CD14-positive monocyte (primary cell): ENCODE data around the gene CCDC142. TPM values are rescaled to one million over a fixed set of nuclear protein-coding genes. Genes with fewer than 3 reads are reported as not detected.

Source experiments
- DNase-seq, 3 donors: peaks; one replicate each; pipeline ENCODE4 v3.0.0-alpha.2; 2011 to 2022
- H2AFZ ChIP-seq: 2 replicates; pipeline ENCODE4 v1.6.0; 2012; ENCODE audit warnings: mild to moderate bottlenecking, low read depth, low read length, inconsistent platforms; ENCODE audit not compliant: insufficient read depth, poor library complexity, severe bottlenecking
- H3K27ac ChIP-seq, 2 donors: 1 replicate in 1 of 2; 2 replicates in 1 of 2; pipeline ENCODE4 v1.5.1; 2012 to 2013; ENCODE audit warnings: low read length in 2 of 2, control low read depth in 1 of 2, inconsistent platforms in 1 of 2, low read depth in 1 of 2, mild to moderate bottlenecking in 1 of 2
- H3K27me3 ChIP-seq, 2 donors: one replicate each; pipeline versions ENCODE4 v1.6.0 to v1.6.1; 2011 to 2013; ENCODE audit warnings: low read length in 2 of 2; ENCODE audit not compliant: control insufficient read depth in 2 of 2, insufficient read depth in 2 of 2
- H3K36me3 ChIP-seq, 2 donors: replicated peaks in 1 of 2; 1 replicate in 1 of 2; 2 replicates in 1 of 2; pipeline versions ENCODE4 v1.5.1 to v1.6.1; 2012 to 2013; ENCODE audit warnings: low read length in 2 of 2, control low read depth in 1 of 2, inconsistent platforms in 1 of 2, mild to moderate bottlenecking in 1 of 2; ENCODE audit not compliant: insufficient read depth in 2 of 2, control insufficient read depth in 1 of 2
- H3K4me1 ChIP-seq, 2 donors: 1 replicate in 1 of 2; 2 replicates in 1 of 2; pipeline versions ENCODE4 v1.5.1 to v1.6.1; 2012 to 2013; ENCODE audit warnings: low read length in 2 of 2, control low read depth in 1 of 2, inconsistent platforms in 1 of 2, mild to moderate bottlenecking in 1 of 2, moderate library complexity in 1 of 2; ENCODE audit not compliant: insufficient read depth in 2 of 2, control insufficient read depth in 1 of 2
- H3K4me2 ChIP-seq: replicated peaks from 2 replicates; pipeline ENCODE3; 2012; ENCODE audit warnings: low read length, moderate library complexity, mild to moderate bottlenecking; ENCODE audit not compliant: poor library complexity, severe bottlenecking; ENCODE audit errors: extremely low read depth
- H3K4me3 ChIP-seq, 3 experiments: fragments of 200-600 bp in 1 of 3; sonication (generic) in 1 of 3; replicated peaks in 1 of 3; 1 replicate in 2 of 3; 2 replicates in 1 of 3; pipeline ENCODE4 v1.5.1; 2011 to 2013; ENCODE audit warnings: low read length in 3 of 3, mild to moderate bottlenecking in 3 of 3, control low read depth in 2 of 3, low read depth in 2 of 3, inconsistent platforms in 1 of 3, moderate library complexity in 1 of 3
- H3K79me2 ChIP-seq: 2 replicates; pipeline ENCODE4 v1.6.0; 2012; ENCODE audit warnings: mild to moderate bottlenecking, control low read depth, inconsistent platforms, low read length, moderate library complexity; ENCODE audit not compliant: insufficient read depth
- H3K9ac ChIP-seq: 2 replicates; pipeline ENCODE4 v1.6.0; 2017; ENCODE audit warnings: low read length, mild to moderate bottlenecking; ENCODE audit not compliant: insufficient read depth, poor library complexity, severe bottlenecking
- H3K9me3 ChIP-seq, 2 donors: replicated peaks in 1 of 2; 1 replicate in 1 of 2; 2 replicates in 1 of 2; pipeline versions ENCODE4 v1.5.1 to v1.6.1; 2012 to 2013; ENCODE audit warnings: low read length in 2 of 2, control low read depth in 1 of 2; ENCODE audit not compliant: control insufficient read depth in 1 of 2, insufficient read depth in 1 of 2
- H4K20me1 ChIP-seq: 2 replicates; pipeline ENCODE4 v1.6.0; 2012; ENCODE audit warnings: mild to moderate bottlenecking, low read length, control low read depth, moderate library complexity; ENCODE audit not compliant: insufficient read depth
- H3K27ac Mint-ChIP-seq, 7 donors: one replicate each; pipeline ENCODE4 v1.8.0; 2020; ENCODE audit warnings: mild to moderate bottlenecking in 7 of 7, mixed read lengths in 7 of 7, moderate library complexity in 6 of 7, inconsistent platforms in 2 of 7
- H3K27me3 Mint-ChIP-seq, 3 donors: one replicate each; pipeline ENCODE4 v1.8.0; 2021 to 2022; ENCODE audit warnings: low read depth in 3 of 3, mild to moderate bottlenecking in 3 of 3, mixed read lengths in 3 of 3, moderate library complexity in 3 of 3, inconsistent platforms in 1 of 3
- H3K36me3 Mint-ChIP-seq, 2 donors: one replicate each; pipeline ENCODE4 v1.8.0; 2020; ENCODE audit warnings: mixed read lengths in 2 of 2, inconsistent platforms in 1 of 2, mild to moderate bottlenecking in 1 of 2
- H3K4me1 Mint-ChIP-seq: one replicate; pipeline ENCODE4 v1.8.0; 2020; ENCODE audit warnings: mild to moderate bottlenecking, mixed read lengths
- H3K4me3 Mint-ChIP-seq, 2 donors: one replicate each; pipeline ENCODE4 v1.8.0; 2020; ENCODE audit warnings: mild to moderate bottlenecking in 2 of 2, mixed read lengths in 2 of 2, moderate library complexity in 1 of 2
- H3K9me3 Mint-ChIP-seq, 7 donors: one replicate each; pipeline ENCODE4 v1.8.0; 2020 to 2022; ENCODE audit warnings: mixed read lengths in 7 of 7, mild to moderate bottlenecking in 6 of 7, moderate library complexity in 6 of 7, inconsistent platforms in 2 of 7
- CTCF ChIP-seq: fragments of 200-600 bp; IDR thresholded peaks from one replicate; pipeline ENCODE4 v1.8.0; 2022; ENCODE audit warnings: antibody characterized with exemption, mild to moderate bottlenecking
- WGBS: methylation state at CpG from one replicate; pipeline ENCODE4 v1.1.5; 2013; ENCODE audit warnings: missing lambda C conversion rate; ENCODE audit not compliant: insufficient coverage; 5-methylcytosine and 5-hydroxymethylcytosine counted together
- intact Hi-C, 2 donors: fragments of 100-400 bp; cut with micrococcal nuclease; formaldehyde crosslinking; loops; one replicate each; pipeline versions ENCODE4 v1.15.0 to v1.15.1; 2023
- polyA plus RNA-seq, 3 donors: library from polyadenylated mRNA; depleted of rRNA in 1 of 3; unstranded in 2 of 3; stranded (reverse) in 1 of 3; fragments of 300-500 nt in 2 of 3; fragments of >200 nt in 1 of 3; fragmentation: Illumina TruSeq in 2 of 3; gene quantifications; 1 replicate in 2 of 3; 2 replicates in 1 of 3; pipeline ENCODE4 v1.2.3, GENCODE V29; 2012 to 2021

CCDC142 gene
- polyA plus RNA-seq, 3 donors: 2.2 to 15.8 (median 3.7) TPM

- Mint-ChIP-seq H3K4me3 (peak overlapping the region; percentile 100), H3K4me1 (peaks cover 40% of the 10 kb centered on the region), H3K27me3 (peaks cover 0 to 2% (median 0%) of the 10 kb centered on the region in 3 donors), H3K9me3 (no peaks in the 10 kb centered on the region), H3K27ac (peak overlapping the region in 2 of 7 donors; percentile 37 to 42), H3K36me3 (peaks cover 25 to 41% of the 10 kb centered on the region in 2 donors)
- peak overlapping the region; percentile 76 for H3K9ac ChIP-seq
- no peak for DNase-seq
- peaks cover 53% of the 10 kb centered on the region for H3K79me2 ChIP-seq
- H3K9me3 ChIP-seq: no peaks in the 10 kb centered on the region
- intact Hi-C loops: loop anchor here in 1 of 2 donors (5.0 kb wide), 1 partner anchor 46 kb away; the partner anchor contains the start of genes AUP1, DQX1 and HTRA2
- peaks cover 28% of the 10 kb centered on the region for H4K20me1 ChIP-seq
- peaks cover 36 to 45% of the 10 kb centered on the region in 2 donors for H3K4me1 ChIP-seq
- H3K4me3 ChIP-seq: peak overlapping the region in 2 of 3 experiments; percentile 86 to 94
- TF ChIP-seq CTCF: no peak
- peaks cover 13 to 27% of the 10 kb centered on the region in 2 donors for H3K36me3 ChIP-seq
- WGBS: no CpG with 5 or more reads among the region's 3 CpGs
- no peaks in the 10 kb centered on the region for H3K27me3 ChIP-seq
- H3K4me2 ChIP-seq: peak overlapping the region; percentile 95
- H3K27ac ChIP-seq: peak overlapping the region in 1 of 2 donors; percentile 90
- no peak overlapping the region for H2AFZ ChIP-seq
Observed at GRCh38 chr2:74481431-74481830, 1.4 kb downstream of the CCDC142 start.

GRCh38 chr2:74474899-74475298 lies 7.9 kb downstream of the CCDC142 start:
- TF ChIP-seq CTCF: peak; percentile 31
- peaks cover 35 to 41% of the 10 kb centered on the region in 2 donors for H3K4me1 ChIP-seq
- peaks cover 22% of the 10 kb centered on the region for H3K79me2 ChIP-seq
- peaks cover 14 to 24% of the 10 kb centered on the region in 2 donors for H3K36me3 ChIP-seq
- no peak overlapping the region for H3K4me3 ChIP-seq
- Mint-ChIP-seq H3K4me3 (no peak overlapping the region), H3K4me1 (peaks cover 35% of the 10 kb centered on the region), H3K36me3 (peaks cover 23 to 41% of the 10 kb centered on the region in 2 donors), H3K27ac (no peak overlapping the region), H3K9me3 (peaks cover 0 to 3% (median 0%) of the 10 kb centered on the region in 7 donors), H3K27me3 (peaks cover 0 to 2% (median 2%) of the 10 kb centered on the region in 3 donors)
- H3K9ac ChIP-seq: no peak overlapping the region
- intact Hi-C loops: no loop called here
- H3K4me2 ChIP-seq: no peak overlapping the region
- H4K20me1 ChIP-seq: peaks cover 8% of the 10 kb centered on the region
- no peak overlapping the region for H3K27ac ChIP-seq
- no peaks in the 10 kb centered on the region for H3K9me3 ChIP-seq
- no peak for DNase-seq
- no peak overlapping the region for H2AFZ ChIP-seq
- WGBS: 93% methylated on average over 5 of the region's 5 CpGs
- H3K27me3 ChIP-seq: no peaks in the 10 kb centered on the region
